ENCODE data around the gene TMEM208. TPM values are rescaled to one million over a fixed set of nuclear protein-coding genes. Genes with fewer than 3 reads are reported as not detected.
A peak's percentile ranks its signal among the peaks of the same experiment; 100 is the strongest.

TMEM208 gene
- total and polyA plus RNA-seq, 2 of the 13 experiments (the other 11 are each of a cell fraction or from before 2014, with no cell fraction given): 58.8 to 72.9 TPM

GRCh38 chr16:67248401-67249177, 21.7 kb downstream of the TMEM208 start, which contains the start of gene SLC9A5 (continued):
- TF ChIP-seq ZFP90 (CRISPR knock-in tag; IDR thresholded peaks at IDR 0.05; ENCODE audit: borderline replicate concordance) (no peak), ZNF598 (CRISPR knock-in tag; IDR thresholded peaks at IDR 0.05; ENCODE audit: borderline replicate concordance) (no peak), ZNF138 (CRISPR knock-in tag; IDR thresholded peaks at IDR 0.05; ENCODE audit: low read depth) (no peak), ZNF713 (CRISPR knock-in tag; IDR thresholded peaks at IDR 0.05) (no peak), ZIK1 (CRISPR knock-in tag; IDR thresholded peaks at IDR 0.05; ENCODE audit: borderline replicate concordance, low read depth) (no peak), ZNF552 (CRISPR knock-in tag; IDR thresholded peaks at IDR 0.05; ENCODE audit: borderline replicate concordance) (no peak), ZNF816 (CRISPR knock-in tag; IDR thresholded peaks at IDR 0.05; ENCODE audit: borderline replicate concordance) (no peak), ZNF615 (CRISPR knock-in tag; IDR thresholded peaks at IDR 0.05; ENCODE audit: borderline replicate concordance) (no peak), NFE2L1 (CRISPR knock-in tag; IDR thresholded peaks at IDR 0.05; ENCODE audit: borderline replicate concordance) (no peak), MIER2 (CRISPR knock-in tag; IDR thresholded peaks at IDR 0.05) (no peak), ZNF276 (CRISPR knock-in tag; IDR thresholded peaks at IDR 0.05; ENCODE audit: low read depth) (no peak), KLF9 (CRISPR knock-in tag; IDR thresholded peaks at IDR 0.05; ENCODE audit: low read depth) (no peak), ZNF3 (CRISPR knock-in tag; IDR thresholded peaks at IDR 0.05) (no peak), ZFP62 (CRISPR knock-in tag; IDR thresholded peaks at IDR 0.05) (no peak), EEA1 (CRISPR knock-in tag; IDR thresholded peaks at IDR 0.05; ENCODE audit: borderline replicate concordance) (peak; percentile 16; the same call in 1 of the 2 replicates), ZNF839 (CRISPR knock-in tag; IDR thresholded peaks at IDR 0.05; ENCODE audit: borderline replicate concordance) (no peak), POLR2A (IDR thresholded peaks at IDR 0.05; ENCODE audit: insufficient read depth in 1 of 2, low read depth in 2 of 2, low read length in 2 of 2) (no peak), ZNF33A (CRISPR knock-in tag; IDR thresholded peaks at IDR 0.05; ENCODE audit: borderline replicate concordance) (no peak), ZFP91 (CRISPR knock-in tag; IDR thresholded peaks at IDR 0.05; ENCODE audit: borderline replicate concordance) (peak; percentile 47; the same call in 1 of the 2 replicates), MEIS1 (CRISPR knock-in tag; IDR thresholded peaks at IDR 0.05; ENCODE audit: borderline replicate concordance) (no peak), CREB1 (IDR thresholded peaks at IDR 0.05) (peak; percentile 32; the same call in 1 of the 2 replicates), CREB1 (CRISPR knock-in tag; IDR thresholded peaks at IDR 0.05) (no peak)
- TF ChIP-seq, protein P1, sequence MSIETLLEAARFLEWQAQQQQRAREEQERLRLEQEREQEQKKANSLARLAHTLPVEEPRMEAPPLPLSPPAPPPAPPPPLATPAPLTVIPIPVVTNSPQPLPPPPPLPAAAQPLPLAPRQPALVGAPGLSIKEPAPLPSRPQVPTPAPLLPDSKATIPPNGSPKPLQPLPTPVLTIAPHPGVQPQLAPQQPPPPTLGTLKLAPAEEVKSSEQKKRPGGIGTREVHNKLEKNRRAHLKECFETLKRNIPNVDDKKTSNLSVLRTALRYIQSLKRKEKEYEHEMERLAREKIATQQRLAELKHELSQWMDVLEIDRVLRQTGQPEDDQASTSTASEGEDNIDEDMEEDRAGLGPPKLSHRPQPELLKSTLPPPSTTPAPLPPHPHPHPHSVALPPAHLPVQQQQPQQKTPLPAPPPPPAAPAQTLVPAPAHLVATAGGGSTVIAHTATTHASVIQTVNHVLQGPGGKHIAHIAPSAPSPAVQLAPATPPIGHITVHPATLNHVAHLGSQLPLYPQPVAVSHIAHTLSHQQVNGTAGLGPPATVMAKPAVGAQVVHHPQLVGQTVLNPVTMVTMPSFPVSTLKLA (IDR thresholded peaks at IDR 0.05): no peak
- TF ChIP-seq, protein P2, sequence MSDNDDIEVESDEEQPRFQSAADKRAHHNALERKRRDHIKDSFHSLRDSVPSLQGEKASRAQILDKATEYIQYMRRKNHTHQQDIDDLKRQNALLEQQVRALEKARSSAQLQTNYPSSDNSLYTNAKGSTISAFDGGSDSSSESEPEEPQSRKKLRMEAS (IDR thresholded peaks at IDR 0.05): peak; percentile 87
- TF ChIP-seq, protein P3, sequence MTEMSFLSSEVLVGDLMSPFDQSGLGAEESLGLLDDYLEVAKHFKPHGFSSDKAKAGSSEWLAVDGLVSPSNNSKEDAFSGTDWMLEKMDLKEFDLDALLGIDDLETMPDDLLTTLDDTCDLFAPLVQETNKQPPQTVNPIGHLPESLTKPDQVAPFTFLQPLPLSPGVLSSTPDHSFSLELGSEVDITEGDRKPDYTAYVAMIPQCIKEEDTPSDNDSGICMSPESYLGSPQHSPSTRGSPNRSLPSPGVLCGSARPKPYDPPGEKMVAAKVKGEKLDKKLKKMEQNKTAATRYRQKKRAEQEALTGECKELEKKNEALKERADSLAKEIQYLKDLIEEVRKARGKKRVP (CRISPR knock-in tag; IDR thresholded peaks at IDR 0.05): no peak

All from HepG2 (cell line).